Neural progenitor cell (in vitro differentiated cells): ENCODE results near the gene NDUFV3. TPM values are rescaled to one million over a fixed set of nuclear protein-coding genes. Genes with fewer than 3 reads are reported as not detected.

Experiments used
- DNase-seq: peaks from one replicate; pipeline ENCODE4 v3.0.0-alpha.2; 2016; ENCODE audit warnings: low spot score
- H2AFZ ChIP-seq: fragments of 200-600 bp; sonication (generic); replicated peaks from 2 replicates; pipeline ENCODE4 v1.6.1; 2016; ENCODE audit warnings: antibody characterized with exemption
- H3F3A ChIP-seq: fragments of 200-600 bp; sonication (generic); 2 replicates; pipeline ENCODE4 v1.6.1; 2016; ENCODE audit warnings: antibody characterized with exemption, low read depth
- H3K27ac ChIP-seq: fragments of 200-600 bp; sonication (generic); 2 replicates; pipeline ENCODE4 v1.5.1; 2016; ENCODE audit warnings: mild to moderate bottlenecking
- H3K27me3 ChIP-seq: fragments of 200-600 bp; sonication (generic); 2 replicates; pipeline ENCODE4 v1.6.1; 2016; ENCODE audit warnings: mild to moderate bottlenecking, moderate library complexity
- H3K36me3 ChIP-seq: fragments of 200-600 bp; sonication (generic); 2 replicates; pipeline ENCODE4 v1.5.1; 2016
- H3K4me1 ChIP-seq: fragments of 200-600 bp; sonication (generic); 2 replicates; pipeline ENCODE4 v1.6.1; 2016; ENCODE audit warnings: mixed run types
- H3K4me2 ChIP-seq: fragments of 200-600 bp; sonication (generic); 2 replicates; pipeline ENCODE4 v1.6.1; 2016
- H3K4me3 ChIP-seq: fragments of 200-600 bp; sonication (generic); 2 replicates; pipeline ENCODE4 v1.5.1; 2016
- H3K79me2 ChIP-seq: fragments of 200-600 bp; sonication (generic); 2 replicates; pipeline ENCODE4 v1.6.1; 2016; ENCODE audit warnings: low read depth
- H3K9ac ChIP-seq: fragments of 200-600 bp; sonication (generic); 2 replicates; pipeline ENCODE4 v1.6.1; 2016
- H3K9me3 ChIP-seq: fragments of 200-600 bp; sonication (generic); 2 replicates; pipeline ENCODE4 v1.5.1; 2016; ENCODE audit warnings: low read depth
- H4K20me1 ChIP-seq: fragments of 200-600 bp; sonication (generic); 2 replicates; pipeline ENCODE4 v1.6.1; 2016; ENCODE audit warnings: low read depth
- H3K27ac Mint-ChIP-seq: 3 replicates; pipeline ENCODE4 v1.8.0; 2021; ENCODE audit warnings: mixed read lengths
- H3K27me3 Mint-ChIP-seq: 2 replicates; pipeline ENCODE4 v1.8.0; 2022; ENCODE audit warnings: low read depth, mild to moderate bottlenecking, inconsistent platforms, moderate library complexity, mixed read lengths; ENCODE audit not compliant: insufficient read depth
- H3K36me3 Mint-ChIP-seq: 3 replicates; pipeline ENCODE4 v1.8.0; 2021; ENCODE audit warnings: mixed read lengths
- H3K4me1 Mint-ChIP-seq: 3 replicates; pipeline ENCODE4 v1.8.0; 2021; ENCODE audit warnings: mixed read lengths
- H3K4me3 Mint-ChIP-seq: 3 replicates; pipeline ENCODE4 v1.8.0; 2021; ENCODE audit warnings: mild to moderate bottlenecking, moderate library complexity, mixed read lengths
- H3K9me3 Mint-ChIP-seq: 3 replicates; pipeline ENCODE4 v1.8.0; 2020; ENCODE audit warnings: mixed read lengths
- EZH2 ChIP-seq: fragments of 200-600 bp; sonication (generic); IDR thresholded peaks from 2 replicates; pipeline ENCODE4 v1.6.1; 2017; ENCODE audit warnings: antibody characterized with exemption, mild to moderate bottlenecking, moderate library complexity
- EZH2phosphoT487 ChIP-seq: fragments of 200-600 bp; sonication (generic); IDR thresholded peaks from 2 replicates; pipeline ENCODE4 v1.6.1; 2017; ENCODE audit warnings: antibody characterized with exemption
- total RNA-seq: library from RNA; depleted of rRNA; stranded (reverse); fragments of >200 nt; gene quantifications from 2 replicates; pipeline ENCODE4 v1.2.3, GENCODE V29; 2015; ENCODE audit warnings: low replicate concordance
- TF ChIP-seq, protein P1 (sequence below): fragments of 200-600 bp; sonication (generic); IDR thresholded peaks from 2 replicates; pipeline ENCODE4 v1.5.1; 2017; ENCODE audit warnings: antibody characterized with exemption, mild to moderate bottlenecking

The NDUFV3 gene
- total RNA-seq, 1 donor from 2014 or later, result 16.7 TPM

DNA sequence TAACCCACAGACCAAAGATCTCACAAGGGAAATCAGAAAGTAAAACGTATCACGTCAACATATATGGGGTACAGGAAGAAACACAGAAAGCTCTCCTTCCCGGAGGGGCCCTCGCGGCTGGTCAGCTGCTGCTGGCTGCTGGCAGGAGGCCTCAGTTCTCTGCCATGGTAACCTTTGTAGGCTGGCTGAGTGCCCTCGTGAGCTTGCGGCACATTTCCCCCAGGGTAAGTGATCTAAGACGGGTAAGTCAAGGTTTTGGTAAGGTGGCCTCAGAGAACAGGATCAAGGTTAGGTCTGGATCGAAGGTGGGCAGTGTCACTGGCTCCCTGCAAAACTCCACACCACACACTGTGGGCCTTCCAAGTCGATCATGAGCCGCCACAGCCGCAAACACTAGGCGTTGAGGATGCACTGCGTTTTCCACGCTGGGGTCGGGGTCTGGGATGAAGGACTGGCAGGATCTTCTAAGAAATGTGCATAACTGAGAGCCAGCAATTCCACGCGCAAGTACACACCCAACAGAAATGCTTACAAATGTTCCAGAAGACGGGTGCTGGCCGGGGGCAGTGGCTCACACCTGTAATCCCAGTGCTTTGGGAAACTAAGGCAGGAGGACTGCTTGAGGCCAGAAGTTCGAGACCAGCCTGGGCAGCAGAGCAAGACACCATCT, 47.7 kb upstream of the NDUFV3 start:
- Histone ChIP-seq H4K20me1 (peaks cover 15% of the 10 kb centered on the region), H3K4me2 (no peak overlapping the region), H3K27me3 (no peaks in the 10 kb centered on the region), H3K27ac (no peak overlapping the region), H3K79me2 (peaks cover 23% of the 10 kb centered on the region), H3K4me3 (no peak overlapping the region), H3K36me3 (peaks cover 3% of the 10 kb centered on the region), H3F3A (no peaks in the 10 kb centered on the region), H2AFZ (no peak overlapping the region), H3K9ac (no peak overlapping the region), H3K4me1 (no peaks in the 10 kb centered on the region), H3K9me3 (no peaks in the 10 kb centered on the region)
- H3K4me3 Mint-ChIP-seq, result no peak overlapping the region
- no peaks in the 10 kb centered on the region for H3K27me3 Mint-ChIP-seq
- peaks cover 36% of the 10 kb centered on the region for H3K36me3 Mint-ChIP-seq
- DNase-seq, result no peak
- TF ChIP-seq EZH2 (no peak), EZH2phosphoT487 (no peak)
- TF ChIP-seq, protein P1, sequence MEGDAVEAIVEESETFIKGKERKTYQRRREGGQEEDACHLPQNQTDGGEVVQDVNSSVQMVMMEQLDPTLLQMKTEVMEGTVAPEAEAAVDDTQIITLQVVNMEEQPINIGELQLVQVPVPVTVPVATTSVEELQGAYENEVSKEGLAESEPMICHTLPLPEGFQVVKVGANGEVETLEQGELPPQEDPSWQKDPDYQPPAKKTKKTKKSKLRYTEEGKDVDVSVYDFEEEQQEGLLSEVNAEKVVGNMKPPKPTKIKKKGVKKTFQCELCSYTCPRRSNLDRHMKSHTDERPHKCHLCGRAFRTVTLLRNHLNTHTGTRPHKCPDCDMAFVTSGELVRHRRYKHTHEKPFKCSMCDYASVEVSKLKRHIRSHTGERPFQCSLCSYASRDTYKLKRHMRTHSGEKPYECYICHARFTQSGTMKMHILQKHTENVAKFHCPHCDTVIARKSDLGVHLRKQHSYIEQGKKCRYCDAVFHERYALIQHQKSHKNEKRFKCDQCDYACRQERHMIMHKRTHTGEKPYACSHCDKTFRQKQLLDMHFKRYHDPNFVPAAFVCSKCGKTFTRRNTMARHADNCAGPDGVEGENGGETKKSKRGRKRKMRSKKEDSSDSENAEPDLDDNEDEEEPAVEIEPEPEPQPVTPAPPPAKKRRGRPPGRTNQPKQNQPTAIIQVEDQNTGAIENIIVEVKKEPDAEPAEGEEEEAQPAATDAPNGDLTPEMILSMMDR, result no peak
- H3K27ac Mint-ChIP-seq, result peak overlapping the region; percentile 60
- H3K4me1 Mint-ChIP-seq, result peaks cover 9% of the 10 kb centered on the region
- H3K9me3 Mint-ChIP-seq, result no peaks in the 10 kb centered on the region

DNA sequence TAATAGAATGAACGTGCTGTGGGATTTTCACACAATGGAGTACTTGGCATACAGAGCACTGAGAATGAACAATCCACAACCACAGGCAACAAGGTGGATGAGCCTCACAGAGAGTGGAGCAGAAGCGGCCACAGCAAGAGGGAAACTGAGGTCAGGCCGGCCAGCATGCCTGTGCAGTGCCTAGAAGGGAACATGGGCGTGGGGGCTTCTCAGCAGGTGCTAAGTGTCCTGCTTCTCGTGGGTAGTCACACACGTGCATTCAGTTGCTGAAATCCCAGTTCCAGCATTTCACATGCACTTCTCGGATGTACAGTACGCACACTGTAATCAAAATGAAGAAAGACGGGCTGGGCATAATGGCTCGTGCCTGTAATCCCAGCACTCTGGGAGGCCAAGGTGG, 46.9 kb upstream of the NDUFV3 start:
- Histone ChIP-seq H3K9me3 (no peaks in the 10 kb centered on the region), H3K79me2 (peaks cover 23% of the 10 kb centered on the region), H2AFZ (no peak overlapping the region), H3K27ac (no peak overlapping the region), H3K9ac (no peak overlapping the region), H3K4me1 (no peaks in the 10 kb centered on the region), H3K36me3 (no peaks in the 10 kb centered on the region), H3K4me3 (no peak overlapping the region), H3F3A (no peaks in the 10 kb centered on the region), H3K27me3 (no peaks in the 10 kb centered on the region), H4K20me1 (peaks cover 15% of the 10 kb centered on the region), H3K4me2 (no peak overlapping the region)
- Mint-ChIP-seq H3K36me3 (peaks cover 36% of the 10 kb centered on the region), H3K4me3 (no peak overlapping the region), H3K9me3 (no peaks in the 10 kb centered on the region), H3K4me1 (peaks cover 9% of the 10 kb centered on the region), H3K27ac (no peak overlapping the region), H3K27me3 (no peaks in the 10 kb centered on the region)
- TF ChIP-seq, protein P1, result no peak
- TF ChIP-seq EZH2phosphoT487 (no peak), EZH2 (no peak)
- DNase-seq, result no peak

DNA sequence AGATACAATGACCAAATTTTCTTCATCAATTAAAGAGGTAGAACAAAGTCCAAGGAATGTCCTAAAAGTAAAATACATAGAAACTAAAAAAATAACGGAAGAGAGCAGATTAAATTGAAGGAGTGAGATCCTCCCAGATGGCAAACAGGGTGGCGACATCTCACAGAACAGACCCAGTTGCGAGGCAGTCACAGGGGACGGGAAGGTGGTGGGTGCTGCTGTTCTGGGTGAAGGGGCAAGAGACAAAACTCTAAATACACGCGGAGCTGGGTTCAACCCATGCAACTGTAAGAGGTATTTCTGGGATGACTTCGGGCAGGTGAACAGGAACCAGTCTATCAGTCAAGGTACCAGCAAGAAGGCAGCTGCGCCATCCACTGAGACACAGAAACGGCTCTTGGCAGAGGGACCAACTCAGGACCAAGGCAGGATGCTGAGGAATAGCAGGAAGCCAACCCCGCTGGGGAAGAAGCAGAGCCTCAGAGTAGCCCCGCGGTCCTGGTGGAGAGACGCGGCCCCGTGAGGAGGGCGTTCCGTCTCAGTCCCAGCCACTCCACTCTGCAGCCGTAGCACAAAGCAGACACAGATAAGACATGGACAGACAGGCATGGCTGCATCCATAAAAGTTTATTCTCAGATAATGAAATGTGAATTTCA, 45.9 kb upstream of the NDUFV3 start:
- H3K4me1 Mint-ChIP-seq, result peaks cover 9% of the 10 kb centered on the region
- no peak overlapping the region for H3K4me3 Mint-ChIP-seq
- no peak for DNase-seq
- no peaks in the 10 kb centered on the region for H3K4me1 ChIP-seq
- no peaks in the 10 kb centered on the region for H3F3A ChIP-seq
- no peaks in the 10 kb centered on the region for H3K36me3 ChIP-seq
- peaks cover 38% of the 10 kb centered on the region for H3K36me3 Mint-ChIP-seq
- TF ChIP-seq, protein P1, result no peak
- peaks cover 15% of the 10 kb centered on the region for H4K20me1 ChIP-seq
- H3K79me2 ChIP-seq, result peaks cover 23% of the 10 kb centered on the region
- no peak overlapping the region for H3K4me3 ChIP-seq
- H3K4me2 ChIP-seq, result no peak overlapping the region
- no peaks in the 10 kb centered on the region for H3K9me3 Mint-ChIP-seq
- no peak overlapping the region for H3K27ac Mint-ChIP-seq
- H3K27me3 Mint-ChIP-seq, result no peaks in the 10 kb centered on the region
- H2AFZ ChIP-seq, result no peak overlapping the region
- H3K9me3 ChIP-seq, result no peaks in the 10 kb centered on the region
- H3K9ac ChIP-seq, result no peak overlapping the region
- H3K27ac ChIP-seq, result no peak overlapping the region
- H3K27me3 ChIP-seq, result no peaks in the 10 kb centered on the region
